KMS-11 (cell line): Measurements from ENCODE around the gene PPARA.

Experiments used
- H2AFZ ChIP-seq: fragments of 200-600 bp; sonication (generic); 2 replicates; pipeline ENCODE4 v1.6.1; 2016; ENCODE audit warnings: antibody characterized with exemption, mixed run types, low read depth
- H3K27ac ChIP-seq: fragments of 200-600 bp; sonication (generic); 2 replicates; pipeline ENCODE4 v1.6.1; 2016; ENCODE audit warnings: mild to moderate bottlenecking, mixed run types
- H3K27me3 ChIP-seq: fragments of 200-600 bp; sonication (generic); 2 replicates; pipeline ENCODE4 v1.6.1; 2017; ENCODE audit warnings: mild to moderate bottlenecking, low read depth, mixed run types, moderate library complexity; ENCODE audit not compliant: insufficient read depth
- H3K36me3 ChIP-seq: fragments of 200-600 bp; sonication (generic); 2 replicates; pipeline ENCODE4 v1.6.1; 2017; ENCODE audit warnings: mild to moderate bottlenecking, mixed run types; ENCODE audit not compliant: insufficient read depth
- H3K4me1 ChIP-seq: fragments of 200-600 bp; sonication (generic); 2 replicates; pipeline ENCODE4 v1.6.1; 2016; ENCODE audit warnings: mild to moderate bottlenecking, low read depth, mixed run types; ENCODE audit not compliant: poor library complexity, severe bottlenecking
- H3K4me2 ChIP-seq: fragments of 200-600 bp; sonication (generic); 2 replicates; pipeline ENCODE4 v1.7.0; 2016; ENCODE audit warnings: mild to moderate bottlenecking, mixed run types
- H3K4me3 ChIP-seq: fragments of 200-600 bp; sonication (generic); IDR thresholded peaks from 2 replicates; pipeline ENCODE4 v1.6.1; 2017; ENCODE audit warnings: low read depth, low read length, mixed read lengths; ENCODE audit not compliant: insufficient read depth
- H3K79me2 ChIP-seq: fragments of 200-600 bp; sonication (generic); 2 replicates; pipeline ENCODE4 v1.6.1; 2016; ENCODE audit warnings: low read depth, mixed run types; ENCODE audit not compliant: insufficient read depth
- H3K9ac ChIP-seq: fragments of 200-600 bp; sonication (generic); 2 replicates; pipeline ENCODE4 v1.6.1; 2016; ENCODE audit warnings: mild to moderate bottlenecking, mixed run types
- H4K20me1 ChIP-seq: fragments of 200-600 bp; sonication (generic); 2 replicates; pipeline ENCODE4 v1.6.1; 2016; ENCODE audit warnings: mild to moderate bottlenecking, mixed run types; ENCODE audit not compliant: insufficient read depth
- TF ChIP-seq, protein P1 (sequence below): fragments of 200-600 bp; sonication (generic); conservative IDR thresholded peaks from 2 replicates; pipeline ENCODE4 v1.6.1; 2017; ENCODE audit warnings: low read depth, mild to moderate bottlenecking, antibody characterized with exemption, low read length, moderate library complexity, mixed read lengths

The PPARA gene

GRCh38 chr22:46242076-46242475, 91.8 kb downstream of the PPARA start:
- no peaks in the 10 kb centered on the region for H4K20me1 ChIP-seq
- H3K4me2 ChIP-seq = no peak overlapping the region
- no peak overlapping the region for H3K4me3 ChIP-seq
- TF ChIP-seq, protein P1, sequence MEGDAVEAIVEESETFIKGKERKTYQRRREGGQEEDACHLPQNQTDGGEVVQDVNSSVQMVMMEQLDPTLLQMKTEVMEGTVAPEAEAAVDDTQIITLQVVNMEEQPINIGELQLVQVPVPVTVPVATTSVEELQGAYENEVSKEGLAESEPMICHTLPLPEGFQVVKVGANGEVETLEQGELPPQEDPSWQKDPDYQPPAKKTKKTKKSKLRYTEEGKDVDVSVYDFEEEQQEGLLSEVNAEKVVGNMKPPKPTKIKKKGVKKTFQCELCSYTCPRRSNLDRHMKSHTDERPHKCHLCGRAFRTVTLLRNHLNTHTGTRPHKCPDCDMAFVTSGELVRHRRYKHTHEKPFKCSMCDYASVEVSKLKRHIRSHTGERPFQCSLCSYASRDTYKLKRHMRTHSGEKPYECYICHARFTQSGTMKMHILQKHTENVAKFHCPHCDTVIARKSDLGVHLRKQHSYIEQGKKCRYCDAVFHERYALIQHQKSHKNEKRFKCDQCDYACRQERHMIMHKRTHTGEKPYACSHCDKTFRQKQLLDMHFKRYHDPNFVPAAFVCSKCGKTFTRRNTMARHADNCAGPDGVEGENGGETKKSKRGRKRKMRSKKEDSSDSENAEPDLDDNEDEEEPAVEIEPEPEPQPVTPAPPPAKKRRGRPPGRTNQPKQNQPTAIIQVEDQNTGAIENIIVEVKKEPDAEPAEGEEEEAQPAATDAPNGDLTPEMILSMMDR = no peak
- no peaks in the 10 kb centered on the region for H3K79me2 ChIP-seq
- H3K27ac ChIP-seq = no peak overlapping the region
- no peaks in the 10 kb centered on the region for H3K36me3 ChIP-seq
- no peaks in the 10 kb centered on the region for H3K27me3 ChIP-seq
- peaks cover 47% of the 10 kb centered on the region for H3K4me1 ChIP-seq
- no peak overlapping the region for H2AFZ ChIP-seq
- no peak overlapping the region for H3K9ac ChIP-seq

GRCh38 chr22:46244771-46245170, 94.4 kb downstream of the PPARA start:
- Histone ChIP-seq H2AFZ (no peak overlapping the region), H3K36me3 (no peaks in the 10 kb centered on the region), H4K20me1 (no peaks in the 10 kb centered on the region), H3K27ac (no peak overlapping the region), H3K4me1 (peaks cover 39% of the 10 kb centered on the region), H3K27me3 (no peaks in the 10 kb centered on the region), H3K4me2 (no peak overlapping the region), H3K9ac (no peak overlapping the region), H3K4me3 (no peak overlapping the region), H3K79me2 (0 out of 2 replicates have a peak, but pooled peaks cover 4% of the 10 kb centered on the region)
- TF ChIP-seq, protein P1 = no peak

DNA sequence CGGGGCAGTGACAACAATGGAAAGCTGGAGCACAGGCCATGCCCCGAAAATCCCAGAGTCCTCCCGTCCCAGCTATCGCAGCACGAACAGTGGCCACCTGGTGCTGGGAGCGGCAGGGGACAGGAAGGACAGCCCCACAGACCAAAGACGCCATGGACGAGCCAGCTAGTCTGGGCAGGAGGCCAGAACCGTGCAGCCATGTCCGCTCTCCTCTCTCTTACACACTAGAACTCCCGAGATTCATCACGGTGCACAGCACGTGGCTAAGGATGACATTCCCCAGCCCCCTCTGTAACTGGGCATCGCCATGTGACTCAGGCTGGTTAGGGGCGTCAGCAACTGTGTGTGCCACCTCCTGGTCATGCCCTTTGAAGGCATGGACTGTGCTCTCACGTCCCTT, 95.2 kb downstream of the PPARA start:
- no peak overlapping the region for H3K4me3 ChIP-seq
- H3K36me3 ChIP-seq = no peaks in the 10 kb centered on the region
- H4K20me1 ChIP-seq = no peaks in the 10 kb centered on the region
- no peak overlapping the region for H3K9ac ChIP-seq
- H3K27ac ChIP-seq = no peak overlapping the region
- H3K4me2 ChIP-seq = no peak overlapping the region
- 0 out of 2 replicates have a peak, but pooled peaks cover 4% of the 10 kb centered on the region for H3K79me2 ChIP-seq
- H3K4me1 ChIP-seq = peaks cover 32% of the 10 kb centered on the region
- no peak overlapping the region for H2AFZ ChIP-seq
- TF ChIP-seq, protein P1 = no peak
- H3K27me3 ChIP-seq = no peaks in the 10 kb centered on the region

- Histone ChIP-seq H4K20me1 (no peaks in the 10 kb centered on the region), H3K4me1 (peaks cover 31% of the 10 kb centered on the region), H3K27ac (no peak overlapping the region), H3K36me3 (no peaks in the 10 kb centered on the region), H3K4me2 (no peak overlapping the region), H3K27me3 (no peaks in the 10 kb centered on the region), H3K4me3 (no peak overlapping the region), H3K79me2 (0 out of 2 replicates have a peak, but pooled peaks cover 4% of the 10 kb centered on the region), H2AFZ (no peak overlapping the region), H3K9ac (no peak overlapping the region)
- TF ChIP-seq, protein P1 = no peak
Measured at GRCh38 chr22:46246178-46246577, 95.9 kb downstream of the PPARA start.
